NCI-H345 treated with DMSO at 0.1 percent for 48 hours (cell line): ENCODE measurements around the gene WNK4.
"Not testable (repeated sequence)": the region's sequence is repeated elsewhere in the genome, so short reads cannot be mapped to it uniquely, and the experiment has no call there.

Experiments
- DNase-seq: peaks from one replicate; lab custom pipeline; 2025; ENCODE audit not compliant: unreplicated experiment; lab: John Stamatoyannopoulos, UW

Gene WNK4

DNA sequence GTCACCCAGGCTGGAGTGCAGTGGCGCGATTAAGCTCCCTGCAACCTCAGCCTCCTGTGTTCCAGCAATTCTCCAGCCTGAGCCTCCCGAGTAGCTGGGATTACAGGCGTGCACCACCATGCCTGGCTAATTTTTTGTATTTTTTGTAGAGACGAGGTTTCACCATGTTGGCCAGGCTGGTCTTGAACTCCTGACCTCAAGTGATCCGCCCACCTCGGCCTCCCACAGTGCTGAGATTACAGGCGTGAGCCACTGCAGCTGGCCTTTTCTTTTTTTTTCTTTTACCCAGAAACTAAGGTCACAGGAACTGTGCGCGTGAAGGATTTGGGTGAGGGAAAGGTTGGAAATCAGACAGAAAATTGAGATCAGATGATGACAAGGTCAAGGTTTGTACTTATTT, 10.4 kb upstream of the WNK4 start:
- not testable (repeated sequence) for DNase-seq

DNA sequence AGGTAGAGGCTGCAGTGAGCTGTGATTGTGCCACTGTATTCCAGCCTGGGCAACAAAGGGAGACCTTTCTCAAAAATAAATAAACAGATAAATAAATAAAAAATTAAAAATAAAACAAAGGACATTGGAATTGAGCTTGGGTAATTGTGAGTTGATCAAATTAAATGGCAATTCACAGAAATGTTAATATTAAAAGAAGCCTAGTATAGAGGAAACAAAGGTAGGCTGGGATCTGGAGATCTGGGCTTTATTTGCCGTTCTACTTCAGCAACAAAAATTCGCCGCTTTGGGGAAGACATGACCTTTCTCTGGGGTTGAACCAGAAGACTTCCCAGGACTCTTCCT, 7.5 kb upstream of the WNK4 start:
- no peak for DNase-seq

GRCh38 chr17:42773290-42774035, 6.9 kb upstream of the WNK4 start, which contains the start of gene VPS25:
Gene VPS25 (plus strand): TSS chr17:42773449. CDS start chr17:42773476, 27 bp downstream.
- peak; percentile 70 for DNase-seq

DNA sequence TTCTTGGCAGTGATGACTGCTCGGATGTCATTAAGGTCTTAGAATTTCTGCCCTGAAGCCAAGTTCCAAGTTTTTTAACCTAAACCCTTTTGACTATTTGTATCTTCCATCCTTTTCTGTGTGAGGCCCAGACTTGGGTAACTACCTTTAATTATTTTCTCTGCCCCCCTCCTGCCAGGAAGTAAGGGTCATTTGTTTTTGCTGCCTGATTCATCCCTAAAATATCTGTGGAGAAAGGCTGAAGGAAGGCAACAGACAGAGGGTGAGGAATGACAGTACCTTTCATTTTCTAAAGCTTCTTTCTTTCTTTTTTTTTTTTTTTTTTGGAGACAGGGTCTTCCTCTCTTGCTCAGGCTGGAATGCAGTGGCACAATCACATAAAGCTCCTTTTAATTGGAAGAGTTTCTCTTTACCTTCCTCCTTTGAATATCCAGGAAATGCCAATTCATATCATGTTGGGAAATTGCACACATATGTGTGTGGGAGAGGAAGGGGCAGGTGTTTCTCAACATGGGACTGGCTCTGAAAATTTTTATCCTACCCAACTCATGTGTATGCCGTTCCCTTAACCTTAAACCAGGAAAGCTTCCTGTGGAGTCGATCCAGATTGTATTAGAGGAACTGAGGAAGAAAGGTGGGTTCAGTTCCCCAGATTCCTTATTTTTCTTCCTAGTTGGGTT, 6.2 kb upstream of the WNK4 start:
- no peak for DNase-seq

- DNase-seq = no peak
Measured at GRCh38 chr17:42775534-42776098, 4.8 kb upstream of the WNK4 start.

GRCh38 chr17:42778570-42778969, 1.8 kb upstream of the WNK4 start:
- no peak for DNase-seq

GRCh38 chr17:42779304-42779935, 990 bp upstream of the WNK4 start:
- DNase-seq = no peak

DNA sequence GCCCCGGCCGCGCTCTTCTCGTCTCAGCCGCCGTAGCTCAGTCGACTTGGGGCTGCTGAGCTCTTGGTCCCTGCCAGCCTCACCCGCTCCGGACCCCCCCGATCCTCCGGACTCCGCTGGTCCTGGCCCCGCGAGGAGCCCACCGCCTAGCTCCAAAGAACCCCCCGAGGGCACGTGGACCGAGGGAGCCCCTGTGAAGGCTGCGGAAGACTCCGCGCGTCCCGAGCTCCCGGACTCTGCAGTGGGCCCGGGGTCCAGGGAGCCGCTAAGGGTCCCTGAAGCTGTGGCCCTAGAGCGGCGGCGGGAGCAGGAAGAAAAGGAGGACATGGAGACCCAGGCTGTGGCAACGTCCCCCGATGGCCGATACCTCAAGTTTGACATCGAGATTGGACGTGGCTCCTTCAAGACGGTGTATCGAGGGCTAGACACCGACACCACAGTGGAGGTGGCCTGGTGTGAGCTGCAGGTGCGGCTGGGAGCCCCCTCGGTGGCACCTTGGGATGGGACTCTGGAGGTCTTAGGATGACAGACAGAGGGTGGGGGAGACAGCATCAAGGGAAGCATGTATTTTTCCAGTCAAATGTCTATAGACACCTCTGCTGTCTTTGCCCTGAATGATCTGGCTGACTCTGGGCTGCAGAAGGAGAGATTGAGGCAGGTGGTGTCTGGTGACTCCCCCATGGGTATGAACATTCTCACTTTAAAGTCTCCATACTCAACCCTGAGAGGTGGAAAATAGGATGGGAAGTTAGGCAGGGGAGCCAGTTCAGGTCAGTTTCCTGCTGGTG, 635 bp downstream of the WNK4 start:
- no peak for DNase-seq

GRCh38 chr17:42781639-42782165, 1.3 kb downstream of the WNK4 start:
- DNase-seq = no peak

DNA sequence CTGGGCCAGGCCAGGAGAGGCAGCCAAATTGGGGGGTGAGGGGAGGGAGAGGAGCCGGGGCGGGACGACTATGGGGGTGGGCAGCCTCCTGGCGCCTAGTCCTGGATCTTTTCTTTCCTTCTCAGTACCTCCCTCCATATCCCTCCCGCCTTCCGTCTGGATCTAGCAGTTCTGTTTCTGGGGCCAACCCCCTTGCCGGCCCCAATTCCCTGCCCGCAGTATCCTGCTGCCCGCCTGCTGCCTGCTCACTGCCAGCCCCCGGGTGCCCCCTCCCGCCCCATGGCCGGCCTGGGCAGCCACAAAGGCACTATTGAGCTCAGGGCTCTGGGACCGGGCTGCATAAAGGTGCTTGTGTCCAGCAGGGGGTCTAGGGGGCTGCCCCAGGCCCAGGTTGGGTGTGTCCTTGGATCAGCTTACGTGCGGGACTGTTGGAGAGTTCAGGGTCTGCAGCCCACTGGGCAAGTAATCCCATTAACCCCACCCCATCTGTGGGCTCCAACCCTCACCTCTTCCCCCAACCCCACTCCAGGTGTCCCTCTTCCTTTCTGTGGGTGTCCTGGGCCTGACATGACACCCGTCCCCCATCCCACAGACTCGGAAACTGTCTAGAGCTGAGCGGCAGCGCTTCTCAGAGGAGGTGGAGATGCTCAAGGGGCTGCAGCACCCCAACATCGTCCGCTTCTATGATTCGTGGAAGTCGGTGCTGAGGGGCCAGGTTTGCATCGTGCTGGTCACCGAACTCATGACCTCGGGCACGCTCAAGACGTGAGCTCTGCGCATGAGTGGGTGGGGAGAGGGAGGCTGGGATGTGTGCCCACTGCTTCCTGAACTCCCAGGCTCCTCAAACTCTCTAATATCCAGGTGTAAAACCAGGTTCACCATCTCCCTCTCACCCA, 2.0 kb downstream of the WNK4 start:
- DNase-seq = no peak

DNA sequence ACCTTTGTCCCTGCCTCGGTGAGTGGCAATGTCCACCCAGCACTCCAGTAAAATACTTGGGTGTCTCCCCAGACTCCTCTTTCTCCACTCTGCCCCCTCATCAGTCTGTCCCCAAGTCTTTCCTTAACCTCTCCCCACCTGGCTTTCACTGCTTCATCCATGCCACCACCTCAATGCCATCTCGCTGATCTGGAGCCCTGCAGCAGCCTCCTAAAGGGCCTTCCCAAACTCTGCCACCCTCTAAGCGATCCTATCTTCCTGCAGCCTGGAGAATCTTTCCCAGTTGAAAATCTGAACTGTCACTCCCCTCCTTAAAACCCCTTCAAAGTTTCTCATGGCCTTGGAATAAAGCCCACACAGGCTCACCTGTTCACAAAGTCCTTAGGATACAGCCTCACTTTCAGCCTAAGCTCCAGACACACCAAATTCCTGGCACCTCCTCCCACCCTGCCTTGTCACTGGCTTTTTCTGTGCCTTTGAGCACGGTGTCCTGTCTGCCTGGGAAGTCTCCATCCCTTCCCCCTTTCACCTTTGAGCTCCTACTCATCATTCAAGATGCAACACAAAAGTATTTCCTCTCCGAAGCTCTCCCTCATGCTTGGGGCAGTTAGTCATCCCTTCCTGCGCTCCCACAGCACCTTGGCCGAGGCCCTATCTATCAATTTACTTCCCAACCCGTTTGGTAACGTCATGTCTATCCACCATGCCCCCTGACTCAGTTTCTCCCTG, 2.8 kb downstream of the WNK4 start:
- DNase-seq = no peak

GRCh38 chr17:42783791-42784138, 3.4 kb downstream of the WNK4 start:
- no peak for DNase-seq

GRCh38 chr17:42784409-42784808, 4.0 kb downstream of the WNK4 start:
- DNase-seq = no peak

DNA sequence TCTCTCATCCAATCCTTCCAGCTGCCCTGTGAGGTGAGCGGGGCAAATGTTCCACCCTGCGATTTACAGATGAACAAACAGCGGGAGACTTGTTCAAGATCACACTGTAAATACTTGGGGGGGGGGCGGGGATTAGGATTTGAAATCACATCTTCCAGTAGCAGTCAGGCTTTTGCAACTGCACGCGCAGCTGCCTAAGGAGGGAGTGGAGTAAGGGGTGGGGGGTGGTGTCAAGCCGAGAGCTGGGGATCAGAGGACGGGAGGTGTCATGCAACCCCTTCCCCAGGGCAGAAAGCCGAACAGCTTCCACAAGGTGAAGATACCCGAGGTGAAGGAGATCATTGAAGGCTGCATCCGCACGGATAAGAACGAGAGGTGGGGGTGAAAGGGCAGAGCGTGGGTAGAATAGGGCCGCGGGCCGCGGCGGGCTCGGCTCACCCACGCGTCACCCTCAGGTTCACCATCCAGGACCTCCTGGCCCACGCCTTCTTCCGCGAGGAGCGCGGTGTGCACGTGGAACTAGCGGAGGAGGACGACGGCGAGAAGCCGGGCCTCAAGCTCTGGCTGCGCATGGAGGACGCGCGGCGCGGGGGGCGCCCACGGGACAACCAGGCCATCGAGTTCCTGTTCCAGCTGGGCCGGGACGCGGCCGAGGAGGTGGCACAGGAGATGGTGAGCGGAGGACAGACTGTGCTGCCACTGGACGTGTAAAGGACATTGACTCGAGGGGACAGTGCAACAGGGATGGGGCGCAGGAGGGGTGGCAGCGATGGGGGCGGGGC, 4.6 kb downstream of the WNK4 start:
- DNase-seq = no peak

DNA sequence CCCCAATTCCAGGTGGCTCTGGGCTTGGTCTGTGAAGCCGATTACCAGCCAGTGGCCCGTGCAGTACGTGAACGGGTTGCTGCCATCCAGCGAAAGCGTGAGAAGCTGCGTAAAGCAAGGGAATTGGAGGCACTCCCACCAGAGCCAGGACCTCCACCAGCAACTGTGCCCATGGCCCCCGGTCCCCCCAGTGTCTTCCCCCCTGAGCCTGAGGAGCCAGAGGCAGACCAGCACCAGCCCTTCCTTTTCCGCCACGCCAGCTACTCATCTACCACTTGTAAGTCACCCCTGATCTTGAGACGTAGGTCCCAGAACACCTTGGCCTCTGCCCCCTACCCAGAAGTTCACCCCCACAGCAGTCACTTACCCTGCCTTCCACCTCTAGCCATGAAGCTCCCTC, 6.9 kb downstream of the WNK4 start:
- no peak for DNase-seq

GRCh38 chr17:42791948-42792347, 11.5 kb downstream of the WNK4 start:
- DNase-seq = no peak

DNA sequence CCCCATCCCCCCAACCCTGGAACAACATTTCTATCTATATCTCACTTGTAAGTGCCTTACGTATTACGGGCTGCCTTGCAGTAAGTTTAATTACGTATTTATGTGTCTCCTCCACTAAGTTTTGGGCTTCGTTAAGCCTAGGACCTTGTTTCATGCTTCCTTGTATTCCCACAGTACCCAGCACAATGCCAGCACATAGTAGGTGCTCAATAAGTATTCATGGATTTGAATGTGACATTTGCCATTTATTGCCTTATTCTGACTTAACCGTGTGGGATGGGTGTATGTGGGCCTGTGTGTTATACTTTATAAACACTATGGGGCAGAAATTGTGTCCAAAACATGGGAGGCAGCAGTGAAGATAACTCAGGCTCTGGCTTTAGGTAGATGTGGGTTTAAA, 12.1 kb downstream of the WNK4 start:
- no peak for DNase-seq

GRCh38 chr17:42795061-42795460, 14.7 kb downstream of the WNK4 start:
- DNase-seq = no peak

- DNase-seq = no peak
Measured at GRCh38 chr17:42795465-42795864, 15.1 kb downstream of the WNK4 start.
